Thoracic aorta (tissue), 2 donors: Measurements from ENCODE around the gene USP48. TPM values are rescaled to one million over a fixed set of nuclear protein-coding genes. Genes with fewer than 3 reads are reported as not detected.
A peak's percentile ranks its signal among the peaks of the same experiment; 100 is the strongest.

Source experiments
- ATAC-seq: fragments of 150-250 bp; one replicate; pipeline ENCODE4 v1.8.0; 2017; ENCODE audit warnings: low read depth; ENCODE audit not compliant: insufficient number of reproducible peaks, low FRiP score
- DNase-seq: peaks from one replicate; pipeline ENCODE4 v3.0.0-alpha.2; 2020; ENCODE audit warnings: low spot score
- H3K27ac ChIP-seq, 2 donors: fragments of 200-600 bp; sonication (generic); 1 replicate in 1 of 2; 2 replicates in 1 of 2; pipeline ENCODE4 v1.5.1; 2016; ENCODE audit warnings: mild to moderate bottlenecking in 2 of 2, moderate library complexity in 2 of 2
- H3K27me3 ChIP-seq: fragments of 200-600 bp; sonication (generic); replicated peaks from 2 replicates; pipeline ENCODE4 v1.6.0; 2016; ENCODE audit warnings: mild to moderate bottlenecking; ENCODE audit not compliant: insufficient read depth
- H3K36me3 ChIP-seq: fragments of 200-600 bp; sonication (generic); one replicate; pipeline ENCODE4 v1.5.1; 2016
- H3K4me1 ChIP-seq, 2 donors: fragments of 200-600 bp; sonication (generic); 1 replicate in 1 of 2; 2 replicates in 1 of 2; pipeline versions ENCODE4 v1.5.1 to v1.6.0; 2016; ENCODE audit warnings: low read depth in 2 of 2, mild to moderate bottlenecking in 1 of 2; ENCODE audit not compliant: control insufficient read depth in 1 of 2
- H3K4me3 ChIP-seq: fragments of 200-600 bp; sonication (generic); 2 replicates; pipeline ENCODE4 v1.5.1; 2016; ENCODE audit warnings: mild to moderate bottlenecking
- H3K9me3 ChIP-seq: fragments of 200-600 bp; sonication (generic); 2 replicates; pipeline ENCODE4 v1.5.1; 2016
- CTCF ChIP-seq: fragments of 200-600 bp; sonication (generic); IDR thresholded peaks from one replicate; pipeline ENCODE4 v1.5.1; 2019; ENCODE audit warnings: antibody characterized with exemption
- total RNA-seq, 2 donors: library from RNA; depleted of rRNA; stranded (reverse); fragments of >200 nt; gene quantifications; one replicate each; pipeline versions ENCODE4 v1.1.0 to v1.2.3, GENCODE V29; 2016

The USP48 gene
- total RNA-seq, 2 donors from 2014 or later, result 48.9 to 77.5 TPM

- ATAC-seq, result no peak
- H3K27ac ChIP-seq, result no peak overlapping the region
- H3K36me3 ChIP-seq, result peaks cover 2% of the 10 kb centered on the region
- no peak for DNase-seq
- H3K4me1 ChIP-seq, result peaks cover 0 to 8% of the 10 kb centered on the region in 2 donors
- H3K27me3 ChIP-seq, result no peaks in the 10 kb centered on the region
- no peak for TF ChIP-seq CTCF
- H3K9me3 ChIP-seq, result no peaks in the 10 kb centered on the region
- H3K4me3 ChIP-seq, result no peak overlapping the region
Observed at GRCh38 chr1:21814981-21815582, 32.1 kb upstream of the USP48 start.

GRCh38 chr1:21814241-21814918, 31.4 kb upstream of the USP48 start:
- ATAC-seq, result no peak
- no peak overlapping the region for H3K27ac ChIP-seq
- no peak for DNase-seq
- TF ChIP-seq CTCF, result peak; percentile 59
- no peaks in the 10 kb centered on the region for H3K27me3 ChIP-seq
- peaks cover 2% of the 10 kb centered on the region for H3K36me3 ChIP-seq
- no peaks in the 10 kb centered on the region for H3K9me3 ChIP-seq
- H3K4me1 ChIP-seq, result peaks cover 0 to 8% of the 10 kb centered on the region in 2 donors
- H3K4me3 ChIP-seq, result peak overlapping the region; percentile 58

- Histone ChIP-seq H3K27me3 (no peaks in the 10 kb centered on the region), H3K4me3 (no peak overlapping the region), H3K4me1 (peaks cover 0 to 8% of the 10 kb centered on the region in 2 donors), H3K9me3 (no peaks in the 10 kb centered on the region), H3K36me3 (no peaks in the 10 kb centered on the region), H3K27ac (no peak overlapping the region)
- no peak for ATAC-seq
- no peak for DNase-seq
- no peak for TF ChIP-seq CTCF
Observed at GRCh38 chr1:21813542-21813941, 30.6 kb upstream of the USP48 start.

GRCh38 chr1:21811875-21812305, 28.9 kb upstream of the USP48 start, which contains the start of gene LDLRAD2:
Gene LDLRAD2, plus strand, starts transcription at chr1:21812265. Its CDS starts 187 bp downstream, at chr1:21812452.
- H3K9me3 ChIP-seq, result no peaks in the 10 kb centered on the region
- H3K4me1 ChIP-seq, result peaks cover 0 to 8% of the 10 kb centered on the region in 2 donors
- TF ChIP-seq CTCF, result no peak
- no peak for DNase-seq
- H3K36me3 ChIP-seq, result no peaks in the 10 kb centered on the region
- H3K4me3 ChIP-seq, result no peak within 1 kb of the TSS
- H3K27ac ChIP-seq, result no peak within 1 kb of the TSS
- ATAC-seq, result no peak
- H3K27me3 ChIP-seq, result no peaks in the 10 kb centered on the region

- Histone ChIP-seq H3K4me1 (no peaks in the 10 kb centered on the region), H3K4me3 (no peak overlapping the region), H3K36me3 (no peaks in the 10 kb centered on the region), H3K9me3 (no peaks in the 10 kb centered on the region), H3K27me3 (no peaks in the 10 kb centered on the region), H3K27ac (no peak overlapping the region)
- ATAC-seq (no peak), DNase-seq (no peak)
- TF ChIP-seq CTCF, result no peak
Observed at GRCh38 chr1:21804536-21804935, 21.6 kb upstream of the USP48 start.
